Measurements from ENCODE around the gene SOX6.
"Not testable (repeated sequence)": the region's sequence is repeated elsewhere in the genome, so short reads cannot be mapped to it uniquely, and the experiment has no call there.

The SOX6 gene

GRCh38 chr11:16148301-16148931 is 207.9 kb downstream of the SOX6 start:
- DNase-seq (ENCODE audit: low spot score): no peak

- DNase-seq (ENCODE audit: low spot score): not testable (repeated sequence)
Measured at GRCh38 chr11:16146980-16147379, 209.4 kb downstream of the SOX6 start.

GRCh38 chr11:16141614-16142013 is 214.7 kb downstream of the SOX6 start:
- DNase-seq (ENCODE audit: low spot score): not testable (repeated sequence)

- DNase-seq (ENCODE audit: low spot score): not testable (repeated sequence)
Measured at GRCh38 chr11:16141162-16141561, 215.2 kb downstream of the SOX6 start.

GRCh38 chr11:16136792-16137390 is 219.5 kb downstream of the SOX6 start:
- no peak for DNase-seq (ENCODE audit: low spot score)

- no peak for DNase-seq (ENCODE audit: low spot score)
Measured at GRCh38 chr11:16133867-16134266, 222.5 kb downstream of the SOX6 start.

- DNase-seq (ENCODE audit: low spot score): no peak
Measured at GRCh38 chr11:16127732-16128131, 228.6 kb downstream of the SOX6 start.

GRCh38 chr11:16126362-16126761 is 230.0 kb downstream of the SOX6 start:
- DNase-seq (ENCODE audit: low spot score): peak; percentile 25

- DNase-seq (ENCODE audit: low spot score): no peak
Measured at GRCh38 chr11:16125796-16126195, 230.6 kb downstream of the SOX6 start.

- DNase-seq (ENCODE audit: low spot score): no peak
Measured at GRCh38 chr11:16124390-16124789, 232.0 kb downstream of the SOX6 start.

- DNase-seq (ENCODE audit: low spot score): no peak
Measured at GRCh38 chr11:16121853-16122252, 234.5 kb downstream of the SOX6 start.

GRCh38 chr11:16120008-16120407 is 236.3 kb downstream of the SOX6 start:
- no peak for DNase-seq (ENCODE audit: low spot score)

GRCh38 chr11:16117989-16118756 is 238.2 kb downstream of the SOX6 start:
- no peak for DNase-seq (ENCODE audit: low spot score)

GRCh38 chr11:16114978-16115871 is 241.1 kb downstream of the SOX6 start:
- DNase-seq (ENCODE audit: low spot score): peak; percentile 12

- no peak for DNase-seq (ENCODE audit: low spot score)
Measured at GRCh38 chr11:16114431-16114830, 241.9 kb downstream of the SOX6 start.

- DNase-seq (ENCODE audit: low spot score): no peak
Measured at GRCh38 chr11:16111690-16112089, 244.7 kb downstream of the SOX6 start.

GRCh38 chr11:16110886-16111285 is 245.5 kb downstream of the SOX6 start:
- no peak for DNase-seq (ENCODE audit: low spot score)

- DNase-seq (ENCODE audit: low spot score): no peak
Measured at GRCh38 chr11:16099343-16099900, 256.9 kb downstream of the SOX6 start.

- DNase-seq (ENCODE audit: low spot score): no peak
Measured at GRCh38 chr11:16098526-16099205, 257.7 kb downstream of the SOX6 start.

GRCh38 chr11:16097543-16097942 is 258.8 kb downstream of the SOX6 start:
- DNase-seq (ENCODE audit: low spot score): no peak

GRCh38 chr11:16096336-16096735 is 260.0 kb downstream of the SOX6 start:
- no peak for DNase-seq (ENCODE audit: low spot score)
